ENCODE data around the gene NKD2. TPM values are rescaled to one million over a fixed set of nuclear protein-coding genes. Genes with fewer than 3 reads are reported as not detected.

Gene NKD2
- total RNA-seq, 1 experiment from 2014 or later: 20.4 TPM

Small RNA genes within 50 kb of the gene (microRNA-seq; reads per million reads assigned to microRNA genes)
- not detected for gene MIR4635 (ENCODE audit: borderline number of aligned reads)

Other genes starting within 250 kb of the NKD2 start
- 3.8 TPM for gene ZDHHC11B, start 224.1 kb upstream of the NKD2 start, total RNA-seq (2021; ENCODE audit: unreplicated experiment)
- gene ZDHHC11, start 157.8 kb upstream of the NKD2 start, total RNA-seq (2021; ENCODE audit: unreplicated experiment): 17.0 TPM
- gene BRD9, start 116.0 kb upstream of the NKD2 start, total RNA-seq (2021; ENCODE audit: unreplicated experiment): 54.6 TPM
- gene TRIP13, start 115.9 kb upstream of the NKD2 start, total RNA-seq (2021; ENCODE audit: unreplicated experiment): 45.0 TPM
- 29.6 TPM for gene SLC12A7, start 103.3 kb downstream of the NKD2 start, total RNA-seq (2021; ENCODE audit: unreplicated experiment)
- not detected for gene SLC6A19, start 192.8 kb downstream of the NKD2 start, total RNA-seq (2021; ENCODE audit: unreplicated experiment)
- not detected for gene SLC6A18, start 216.6 kb downstream of the NKD2 start, total RNA-seq (2021; ENCODE audit: unreplicated experiment)

Measured in HCT116 (cell line).